HepG2 (cell line): ENCODE measurements around the gene UTP11. TPM values are rescaled to one million over a fixed set of nuclear protein-coding genes. Genes with fewer than 3 reads are reported as not detected.
A peak's percentile ranks its signal among the peaks of the same experiment; 100 is the strongest.

Experiments
- ARID4A ChIP-seq: sonication (generic); formaldehyde crosslinking; IDR thresholded peaks from 2 replicates; pipeline ENCODE4 v1.5.0; 2020; ENCODE audit warnings: mild to moderate bottlenecking, missing genetic modification reagents, borderline replicate concordance
- ARNTL ChIP-seq: sonication (generic); formaldehyde crosslinking; IDR thresholded peaks from 2 replicates; pipeline ENCODE4 v1.4.0; 2020; ENCODE audit warnings: mild to moderate bottlenecking, missing genetic modification reagents
- ETS1 ChIP-seq: sonication (generic); formaldehyde crosslinking; IDR thresholded peaks from 2 replicates; pipeline ENCODE4 v1.4.0; 2020; ENCODE audit warnings: missing genetic modification reagents
- HDAC1 ChIP-seq: sonication (generic); formaldehyde crosslinking; IDR thresholded peaks from 2 replicates; pipeline ENCODE4 v1.5.1; 2020; ENCODE audit warnings: mild to moderate bottlenecking, missing genetic modification reagents
- HNRNPLL ChIP-seq: fragments of 200-400 bp; formaldehyde crosslinking; IDR thresholded peaks from 2 replicates; pipeline ENCODE4 v1.6.1; 2017; ENCODE audit warnings: mild to moderate bottlenecking, low read depth, low read length; ENCODE audit not compliant: poor library complexity, severe bottlenecking
- KLF9 ChIP-seq: IDR thresholded peaks from 2 replicates; pipeline ENCODE4 v1.6.1; 2016; ENCODE audit warnings: low read depth
- MTF2 ChIP-seq: sonication (generic); formaldehyde crosslinking; IDR thresholded peaks from 2 replicates; pipeline ENCODE4 v1.5.0; 2020; ENCODE audit warnings: missing genetic modification reagents, borderline replicate concordance
- REL ChIP-seq: sonication (generic); formaldehyde crosslinking; conservative IDR thresholded peaks from 2 replicates; pipeline ENCODE4 v1.8.0; 2022; ENCODE audit warnings: mild to moderate bottlenecking, missing genetic modification reagents, moderate library complexity
- SUZ12 ChIP-seq: fragments of 150-350 bp; IDR thresholded peaks from 2 replicates; pipeline ENCODE4 v1.6.1; 2014; ENCODE audit warnings: low read depth, low read length
- TFDP1 ChIP-seq: IDR thresholded peaks from 2 replicates; pipeline ENCODE4 v1.6.1; 2016; ENCODE audit warnings: missing compliant biosample characterization, missing genetic modification reagents, borderline replicate concordance
- TMF1 ChIP-seq: sonication (generic); formaldehyde crosslinking; IDR thresholded peaks from 2 replicates; pipeline ENCODE4 v1.8.1; 2022; ENCODE audit warnings: low read depth, missing genetic modification reagents
- UBTF ChIP-seq: sonication (generic); formaldehyde crosslinking; IDR thresholded peaks from 2 replicates; pipeline ENCODE4 v1.4.0; 2020; ENCODE audit warnings: mild to moderate bottlenecking, missing genetic modification reagents
- ZFP37 ChIP-seq: sonication (generic); formaldehyde crosslinking; IDR thresholded peaks from 2 replicates; pipeline ENCODE4 v1.4.0; 2020; ENCODE audit warnings: missing genetic modification reagents, borderline replicate concordance
- ZNF598 ChIP-seq: sonication (generic); formaldehyde crosslinking; IDR thresholded peaks from 2 replicates; pipeline ENCODE4 v1.5.1; 2020; ENCODE audit warnings: mild to moderate bottlenecking, missing genetic modification reagents, borderline replicate concordance
- ZNF740 ChIP-seq: sonication (generic); formaldehyde crosslinking; IDR thresholded peaks from 2 replicates; pipeline ENCODE4 v1.4.0; 2020; ENCODE audit warnings: missing genetic modification reagents
- ZNF800 ChIP-seq: sonication (generic); formaldehyde crosslinking; IDR thresholded peaks from 2 replicates; pipeline ENCODE4 v1.4.0; 2020; ENCODE audit warnings: missing genetic modification reagents
- polyA plus RNA-seq, 8 experiments: library from polyadenylated mRNA; depleted of rRNA in 3 of 8; stranded (reverse) in 7 of 8; unstranded in 1 of 8; fragments of >200 nt; fragmentation: Illumina TruSeq in 4 of 8; extraction: Trizol in 4 of 8; gene quantifications; 2 replicates each; pipeline versions ENCODE4 v1.2.1 to v1.2.3, GENCODE V29; 2011 to 2016; ENCODE audit warnings: low read depth in 4 of 8, missing spikeins in 1 of 8, mixed read lengths in 1 of 8; ENCODE audit not compliant: insufficient read depth in 1 of 8
- total RNA-seq, 5 experiments: library from RNA; depleted of rRNA; stranded (reverse); fragments of >200 nt; fragmentation: Illumina TruSeq; extraction: Trizol; gene quantifications; 2 replicates each; pipeline ENCODE4 v1.2.3, GENCODE V29; 2016; ENCODE audit warnings: low read depth in 1 of 5

UTP11 gene
- total and polyA plus RNA-seq, 2 of the 13 experiments (the other 11 are each of a cell fraction or from before 2014, with no cell fraction given): 13.5 to 44.8 TPM

GRCh38 chr1:38046884-38047602 lies 34.5 kb downstream of the UTP11 start (continued):
- TF ChIP-seq ZNF800 (CRISPR knock-in tag): peak; percentile 89; the same call in 1 of the 2 replicates
- peak; percentile 53; the same call in 1 of the 2 replicates for TF ChIP-seq ARNTL (CRISPR knock-in tag)
- peak; percentile 58; the same call in 1 of the 2 replicates for TF ChIP-seq REL
- TF ChIP-seq MTF2 (CRISPR knock-in tag): 0 out of 2 replicates have a peak, but pooled peaks have one; percentile 36
- 0 out of 2 replicates have a peak, but pooled peaks have one; percentile 74 for TF ChIP-seq ETS1 (CRISPR knock-in tag)
- TF ChIP-seq ZNF598 (CRISPR knock-in tag): no peak
- peak; percentile 60; the same call in 1 of the 2 replicates for TF ChIP-seq UBTF (CRISPR knock-in tag)
- TF ChIP-seq TFDP1 (CRISPR knock-in tag): peak; percentile 37; the same call in 1 of the 2 replicates
- TF ChIP-seq SUZ12: no peak
- TF ChIP-seq ARID4A (CRISPR knock-in tag): peak; percentile 49; the same call in 1 of the 2 replicates
- TF ChIP-seq HNRNPLL: peak; percentile 29
- TF ChIP-seq ZNF740: no peak
- TF ChIP-seq ZFP37 (CRISPR knock-in tag): no peak
- peak; percentile 24; the same call in 1 of the 2 replicates for TF ChIP-seq TMF1 (CRISPR knock-in tag)
- TF ChIP-seq KLF9 (CRISPR knock-in tag): no peak
- TF ChIP-seq HDAC1 (CRISPR knock-in tag): 0 out of 2 replicates have a peak, but pooled peaks have one; percentile 26
